Loucy (cell line): ENCODE data around the gene SMTN.

Experiments
- H2AFZ ChIP-seq: fragments of 200-600 bp; sonication (generic); 2 replicates; pipeline ENCODE4 v1.6.0; 2016; ENCODE audit warnings: antibody characterized with exemption, mild to moderate bottlenecking, low read length, moderate library complexity
- H3F3A ChIP-seq: fragments of 200-600 bp; 2 replicates; pipeline ENCODE4 v1.6.0; 2016; ENCODE audit warnings: antibody characterized with exemption, low read depth, mild to moderate bottlenecking
- H3K27me3 ChIP-seq: fragments of 200-600 bp; sonication (generic); 2 replicates; pipeline ENCODE4 v1.6.1; 2014; ENCODE audit warnings: low read length, mild to moderate bottlenecking; ENCODE audit not compliant: insufficient read depth, poor library complexity, severe bottlenecking
- H3K36me3 ChIP-seq: fragments of 200-600 bp; sonication (generic); 2 replicates; pipeline ENCODE4 v1.6.1; 2016; ENCODE audit warnings: low read length; ENCODE audit not compliant: insufficient read depth
- H3K4me1 ChIP-seq: fragments of 200-600 bp; sonication (generic); 2 replicates; pipeline ENCODE4 v1.5.1; 2014; ENCODE audit warnings: low read length, mild to moderate bottlenecking; ENCODE audit not compliant: insufficient read depth, poor library complexity, severe bottlenecking
- H3K4me2 ChIP-seq: fragments of 200-600 bp; sonication (generic); 2 replicates; pipeline ENCODE4 v1.6.0; 2014; ENCODE audit warnings: antibody characterized with exemption, low read length, low read depth, mild to moderate bottlenecking; ENCODE audit not compliant: poor library complexity, severe bottlenecking
- H3K4me3 ChIP-seq: fragments of 200-600 bp; sonication (generic); 2 replicates; pipeline ENCODE4 v1.5.1; 2014; ENCODE audit warnings: low read length, mild to moderate bottlenecking, mixed read lengths; ENCODE audit not compliant: poor library complexity, severe bottlenecking
- H3K79me2 ChIP-seq: fragments of 200-600 bp; sonication (generic); 2 replicates; pipeline ENCODE4 v1.6.1; 2014; ENCODE audit warnings: low read length; ENCODE audit not compliant: insufficient read depth
- H3K9ac ChIP-seq: fragments of 200-600 bp; sonication (generic); 2 replicates; pipeline ENCODE4 v1.6.0; 2014; ENCODE audit warnings: mild to moderate bottlenecking, low read depth, low read length, moderate library complexity; ENCODE audit not compliant: poor library complexity, severe bottlenecking
- H3K9me2 ChIP-seq: fragments of 200-600 bp; sonication (generic); replicated peaks from 2 replicates; pipeline ENCODE4 v1.6.1; 2016; ENCODE audit warnings: low read depth, low read length, mixed read lengths
- H3K9me3 ChIP-seq: fragments of 200-600 bp; sonication (generic); 2 replicates; pipeline ENCODE4 v1.6.1; 2014; ENCODE audit warnings: mild to moderate bottlenecking, antibody characterized with exemption, low read length, low read depth; ENCODE audit not compliant: insufficient read depth
- H4K20me1 ChIP-seq: fragments of 200-600 bp; sonication (generic); 2 replicates; pipeline ENCODE4 v1.6.0; 2014; ENCODE audit warnings: antibody characterized with exemption, low read length, mild to moderate bottlenecking; ENCODE audit not compliant: insufficient read depth, poor library complexity, severe bottlenecking
- EZH2phosphoT487 ChIP-seq: fragments of 200-600 bp; IDR thresholded peaks from 2 replicates; pipeline ENCODE4 v1.6.1; 2018; ENCODE audit warnings: antibody characterized with exemption, mild to moderate bottlenecking, moderate library complexity, borderline replicate concordance
- TF ChIP-seq, protein P1 (sequence below): fragments of 200-600 bp; sonication (generic); conservative IDR thresholded peaks from 2 replicates; pipeline ENCODE4 v1.5.1; 2014; ENCODE audit warnings: mild to moderate bottlenecking, antibody characterized with exemption, low read length

SMTN gene

GRCh38 chr22:31144223-31144622 is 63.1 kb downstream of the SMTN start:
- no peaks in the 10 kb centered on the region for H3K4me1 ChIP-seq
- H3K36me3 ChIP-seq = no peaks in the 10 kb centered on the region

GRCh38 chr22:31148488-31148887 is 67.4 kb downstream of the SMTN start:
- TF ChIP-seq, protein P1, sequence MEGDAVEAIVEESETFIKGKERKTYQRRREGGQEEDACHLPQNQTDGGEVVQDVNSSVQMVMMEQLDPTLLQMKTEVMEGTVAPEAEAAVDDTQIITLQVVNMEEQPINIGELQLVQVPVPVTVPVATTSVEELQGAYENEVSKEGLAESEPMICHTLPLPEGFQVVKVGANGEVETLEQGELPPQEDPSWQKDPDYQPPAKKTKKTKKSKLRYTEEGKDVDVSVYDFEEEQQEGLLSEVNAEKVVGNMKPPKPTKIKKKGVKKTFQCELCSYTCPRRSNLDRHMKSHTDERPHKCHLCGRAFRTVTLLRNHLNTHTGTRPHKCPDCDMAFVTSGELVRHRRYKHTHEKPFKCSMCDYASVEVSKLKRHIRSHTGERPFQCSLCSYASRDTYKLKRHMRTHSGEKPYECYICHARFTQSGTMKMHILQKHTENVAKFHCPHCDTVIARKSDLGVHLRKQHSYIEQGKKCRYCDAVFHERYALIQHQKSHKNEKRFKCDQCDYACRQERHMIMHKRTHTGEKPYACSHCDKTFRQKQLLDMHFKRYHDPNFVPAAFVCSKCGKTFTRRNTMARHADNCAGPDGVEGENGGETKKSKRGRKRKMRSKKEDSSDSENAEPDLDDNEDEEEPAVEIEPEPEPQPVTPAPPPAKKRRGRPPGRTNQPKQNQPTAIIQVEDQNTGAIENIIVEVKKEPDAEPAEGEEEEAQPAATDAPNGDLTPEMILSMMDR = no peak
- no peak for TF ChIP-seq EZH2phosphoT487
- no peaks in the 10 kb centered on the region for H3K79me2 ChIP-seq
- no peaks in the 10 kb centered on the region for H3F3A ChIP-seq
- no peak overlapping the region for H3K9ac ChIP-seq
- no peaks in the 10 kb centered on the region for H3K9me2 ChIP-seq
- H4K20me1 ChIP-seq = no peaks in the 10 kb centered on the region
- H3K36me3 ChIP-seq = no peaks in the 10 kb centered on the region
- H3K27me3 ChIP-seq = no peaks in the 10 kb centered on the region
- H3K4me3 ChIP-seq = no peak overlapping the region
- H2AFZ ChIP-seq = peak overlapping the region; percentile 94
- H3K9me3 ChIP-seq = no peaks in the 10 kb centered on the region
- H3K4me1 ChIP-seq = no peaks in the 10 kb centered on the region
- peak overlapping the region; percentile 22 for H3K4me2 ChIP-seq

More at GRCh38 chr22:31144223-31144622, 63.1 kb downstream of the SMTN start:
- no peaks in the 10 kb centered on the region for H3K9me3 ChIP-seq
- no peaks in the 10 kb centered on the region for H3K79me2 ChIP-seq
- no peak overlapping the region for H3K4me2 ChIP-seq
- H3K27me3 ChIP-seq = no peaks in the 10 kb centered on the region
- no peaks in the 10 kb centered on the region for H3F3A ChIP-seq
- H3K4me3 ChIP-seq = no peak overlapping the region
- H2AFZ ChIP-seq = 0 out of 2 replicates have a peak overlapping the region, but pooled peaks have one; percentile 36
- H3K9me2 ChIP-seq = no peaks in the 10 kb centered on the region
- H3K9ac ChIP-seq = no peak overlapping the region
- H4K20me1 ChIP-seq = no peaks in the 10 kb centered on the region
- TF ChIP-seq, protein P1 = no peak
- no peak for TF ChIP-seq EZH2phosphoT487

DNA sequence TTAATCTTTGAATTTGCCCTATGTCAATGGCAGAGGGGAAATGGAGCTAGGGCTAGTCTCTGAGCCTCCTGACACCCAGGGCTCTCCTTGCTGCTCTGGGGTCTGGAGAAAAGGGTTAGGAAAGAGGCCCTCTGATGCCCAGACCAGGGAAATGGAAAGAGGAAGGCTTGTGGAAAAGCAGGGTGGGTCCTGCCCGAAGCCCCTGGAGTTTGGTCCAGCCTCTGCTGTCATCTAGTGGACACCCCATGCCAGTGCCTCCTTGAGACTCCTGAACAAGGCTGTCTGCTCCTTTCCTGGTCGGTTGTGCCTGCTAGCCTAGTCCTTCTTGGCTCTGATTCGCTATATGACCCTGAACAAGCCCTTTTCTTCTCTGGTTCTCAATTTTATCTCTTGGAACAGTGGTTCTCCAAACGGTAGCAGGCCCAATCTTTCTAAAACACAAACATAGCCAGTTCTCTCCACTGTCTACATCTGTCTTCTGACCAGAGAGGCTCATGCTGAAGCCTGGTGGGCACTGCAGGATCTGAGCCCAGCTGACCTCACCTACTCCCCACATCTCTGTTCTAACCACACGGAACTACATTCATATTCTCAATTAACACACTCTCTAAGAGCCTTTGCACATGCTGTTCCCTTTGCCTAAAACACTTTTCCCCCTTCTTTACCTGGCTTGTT is 68.0 kb downstream of the SMTN start:
- Histone ChIP-seq H3K27me3 (no peaks in the 10 kb centered on the region), H3K4me1 (no peaks in the 10 kb centered on the region), H3K4me3 (no peak overlapping the region), H3K9ac (no peak overlapping the region), H3F3A (no peaks in the 10 kb centered on the region), H3K36me3 (no peaks in the 10 kb centered on the region), H3K79me2 (no peaks in the 10 kb centered on the region), H4K20me1 (no peaks in the 10 kb centered on the region), H3K9me3 (no peaks in the 10 kb centered on the region), H3K9me2 (no peaks in the 10 kb centered on the region), H2AFZ (peak overlapping the region; percentile 94), H3K4me2 (peak overlapping the region; percentile 22)
- no peak for TF ChIP-seq EZH2phosphoT487
- TF ChIP-seq, protein P1 = peak; percentile 90
